Osteoblast (primary cell): ENCODE data around the gene TMTC1. TPM values are rescaled to one million over a fixed set of nuclear protein-coding genes. Genes with fewer than 3 reads are reported as not detected.

Experiments
- DNase-seq: peaks from one replicate; pipeline ENCODE4 v3.0.0; 2011; ENCODE audit warnings: low spot score, mixed read lengths; ENCODE audit not compliant: insufficient read length; ENCODE audit errors: missing footprints
- H2AFZ ChIP-seq: 2 replicates; pipeline ENCODE4 v1.6.0; 2011; ENCODE audit warnings: mild to moderate bottlenecking, low read length
- H3K27ac ChIP-seq: 2 replicates; pipeline ENCODE4 v1.5.1; 2011; ENCODE audit warnings: mild to moderate bottlenecking, low read depth, low read length, moderate library complexity
- H3K27me3 ChIP-seq: 2 replicates; pipeline ENCODE4 v1.6.0; 2012; ENCODE audit warnings: mild to moderate bottlenecking, control low read depth, inconsistent platforms, low read length, moderate library complexity; ENCODE audit not compliant: insufficient read depth
- H3K36me3 ChIP-seq: 2 replicates; pipeline ENCODE4 v1.5.1; 2011; ENCODE audit warnings: mild to moderate bottlenecking, low read length, control low read depth, moderate library complexity; ENCODE audit not compliant: insufficient read depth
- H3K4me1 ChIP-seq: 2 replicates; pipeline ENCODE4 v1.5.1; 2011; ENCODE audit warnings: mild to moderate bottlenecking, low read length, control low read depth, moderate library complexity; ENCODE audit not compliant: insufficient read depth
- H3K4me2 ChIP-seq: 2 replicates; pipeline ENCODE4 v1.6.0; 2011; ENCODE audit warnings: mild to moderate bottlenecking, low read length; ENCODE audit not compliant: insufficient read depth
- H3K4me3 ChIP-seq: fragments of 200-600 bp; sonication (generic); 3 replicates; pipeline ENCODE4 v1.5.1; 2012; ENCODE audit warnings: mild to moderate bottlenecking, low read length, inconsistent platforms; ENCODE audit not compliant: insufficient read depth
- H3K79me2 ChIP-seq: 2 replicates; pipeline ENCODE4 v1.6.0; 2012; ENCODE audit warnings: mild to moderate bottlenecking, low read length, control low read depth, inconsistent platforms; ENCODE audit not compliant: insufficient read depth
- H3K9me3 ChIP-seq: 2 replicates; pipeline ENCODE4 v1.5.1; 2011; ENCODE audit warnings: low read depth, low read length, control low read depth
- H4K20me1 ChIP-seq: 2 replicates; pipeline ENCODE4 v1.6.0; 2012; ENCODE audit warnings: mild to moderate bottlenecking, low read length, control low read depth; ENCODE audit not compliant: insufficient read depth
- total RNA-seq: library from RNA; depleted of rRNA; stranded (reverse); fragments of >200 nt; gene quantifications from 2 replicates; pipeline ENCODE4 v1.2.3, GENCODE V29; 2012
- TF ChIP-seq, protein P1 (sequence below): IDR thresholded peaks from 2 replicates; pipeline ENCODE4 v1.5.1; 2011; ENCODE audit warnings: mild to moderate bottlenecking, low read depth, low read length, moderate library complexity; ENCODE audit errors: extremely low read depth

Gene TMTC1
- total RNA-seq, 1 donor = 50.3 TPM

DNA sequence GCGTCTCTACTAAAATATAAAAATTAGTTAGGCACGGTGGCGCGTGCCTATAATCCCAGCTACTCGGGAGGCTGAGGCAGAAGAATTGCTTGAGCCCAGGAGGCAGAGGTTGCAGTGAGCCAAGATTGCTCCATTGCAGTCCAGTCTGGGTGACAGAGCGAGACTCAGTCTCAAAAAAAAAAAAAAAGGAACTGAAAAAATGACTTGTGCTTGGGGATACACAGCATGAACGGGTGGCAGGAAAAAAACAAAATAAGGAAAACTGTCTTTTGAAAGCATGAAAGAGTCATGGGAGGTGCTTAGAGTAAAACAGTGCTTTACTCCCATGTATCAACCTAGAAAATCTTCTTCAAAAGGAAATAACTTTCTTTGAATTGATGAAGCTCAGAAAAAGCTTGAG, 80.8 kb downstream of the TMTC1 start:
- H3K4me1 ChIP-seq = peaks cover 7% of the 10 kb centered on the region
- no peaks in the 10 kb centered on the region for H3K27me3 ChIP-seq
- H3K36me3 ChIP-seq = no peaks in the 10 kb centered on the region
- no peaks in the 10 kb centered on the region for H3K79me2 ChIP-seq
- no peaks in the 10 kb centered on the region for H3K9me3 ChIP-seq
- H3K4me3 ChIP-seq = no peak overlapping the region
- no peaks in the 10 kb centered on the region for H4K20me1 ChIP-seq
- no peak for DNase-seq
- no peak overlapping the region for H3K4me2 ChIP-seq
- TF ChIP-seq, protein P1, sequence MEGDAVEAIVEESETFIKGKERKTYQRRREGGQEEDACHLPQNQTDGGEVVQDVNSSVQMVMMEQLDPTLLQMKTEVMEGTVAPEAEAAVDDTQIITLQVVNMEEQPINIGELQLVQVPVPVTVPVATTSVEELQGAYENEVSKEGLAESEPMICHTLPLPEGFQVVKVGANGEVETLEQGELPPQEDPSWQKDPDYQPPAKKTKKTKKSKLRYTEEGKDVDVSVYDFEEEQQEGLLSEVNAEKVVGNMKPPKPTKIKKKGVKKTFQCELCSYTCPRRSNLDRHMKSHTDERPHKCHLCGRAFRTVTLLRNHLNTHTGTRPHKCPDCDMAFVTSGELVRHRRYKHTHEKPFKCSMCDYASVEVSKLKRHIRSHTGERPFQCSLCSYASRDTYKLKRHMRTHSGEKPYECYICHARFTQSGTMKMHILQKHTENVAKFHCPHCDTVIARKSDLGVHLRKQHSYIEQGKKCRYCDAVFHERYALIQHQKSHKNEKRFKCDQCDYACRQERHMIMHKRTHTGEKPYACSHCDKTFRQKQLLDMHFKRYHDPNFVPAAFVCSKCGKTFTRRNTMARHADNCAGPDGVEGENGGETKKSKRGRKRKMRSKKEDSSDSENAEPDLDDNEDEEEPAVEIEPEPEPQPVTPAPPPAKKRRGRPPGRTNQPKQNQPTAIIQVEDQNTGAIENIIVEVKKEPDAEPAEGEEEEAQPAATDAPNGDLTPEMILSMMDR = no peak
- H2AFZ ChIP-seq = no peak overlapping the region
- no peak overlapping the region for H3K27ac ChIP-seq

DNA sequence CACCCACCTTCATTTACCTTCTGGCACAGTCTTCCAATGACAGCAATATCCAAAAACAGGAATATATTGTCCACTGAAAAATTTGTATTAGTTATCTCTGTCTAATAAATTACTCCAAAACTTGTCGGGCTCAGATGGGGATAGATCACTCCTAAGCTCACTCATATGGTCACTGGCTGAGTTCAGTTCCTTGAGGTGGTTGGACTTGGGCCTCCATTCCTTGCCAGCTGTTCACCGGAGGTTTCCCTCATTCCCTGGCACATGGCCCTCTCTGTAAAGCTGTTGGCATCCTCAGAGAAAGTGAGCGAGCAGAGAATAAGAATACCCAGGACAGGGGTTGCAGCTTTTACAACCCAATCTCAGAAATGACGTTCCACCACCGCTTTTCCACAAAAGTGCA, 81.5 kb downstream of the TMTC1 start:
- H3K9me3 ChIP-seq = no peaks in the 10 kb centered on the region
- H3K4me2 ChIP-seq = no peak overlapping the region
- no peaks in the 10 kb centered on the region for H3K36me3 ChIP-seq
- H3K4me3 ChIP-seq = no peak overlapping the region
- no peak for DNase-seq
- no peaks in the 10 kb centered on the region for H3K79me2 ChIP-seq
- H3K27ac ChIP-seq = no peak overlapping the region
- H3K27me3 ChIP-seq = no peaks in the 10 kb centered on the region
- H4K20me1 ChIP-seq = no peaks in the 10 kb centered on the region
- H2AFZ ChIP-seq = no peak overlapping the region
- H3K4me1 ChIP-seq = peaks cover 7% of the 10 kb centered on the region
- TF ChIP-seq, protein P1 = no peak

DNA sequence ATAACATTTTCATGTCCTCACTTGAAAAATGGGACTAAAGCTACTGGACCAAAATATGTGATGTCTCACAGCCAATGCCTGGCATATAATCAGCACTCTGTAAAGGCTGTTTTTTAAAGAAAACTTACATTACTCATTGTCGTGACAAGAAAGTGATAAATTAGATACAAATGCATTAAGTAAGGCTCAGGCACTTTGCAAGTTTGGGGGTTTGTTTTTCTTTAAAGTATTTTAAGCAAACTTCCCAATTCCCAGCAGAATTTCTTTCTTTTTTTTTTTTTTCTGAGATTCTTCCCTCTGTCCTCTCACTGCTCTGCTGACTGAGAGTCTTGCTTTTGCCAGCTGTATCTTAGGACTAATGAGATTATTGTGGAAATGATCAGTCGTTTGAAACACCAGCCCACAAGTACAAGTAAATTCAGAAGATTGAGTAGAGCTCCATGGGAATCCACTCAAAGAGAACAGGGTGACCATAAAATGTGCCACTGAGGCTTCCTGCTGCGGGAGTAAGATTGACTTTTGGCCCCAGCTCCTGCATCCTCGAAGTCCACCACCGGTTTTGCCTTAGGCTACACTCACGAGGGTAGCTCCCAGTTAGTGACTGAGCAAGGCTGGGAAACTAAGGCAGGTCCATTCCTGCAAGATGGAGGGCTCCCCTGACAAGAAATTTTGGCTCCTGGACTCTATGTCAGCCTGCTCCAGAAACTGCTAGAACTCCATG, 82.8 kb downstream of the TMTC1 start:
- Histone ChIP-seq H3K4me3 (no peak overlapping the region), H3K27me3 (no peaks in the 10 kb centered on the region), H4K20me1 (no peaks in the 10 kb centered on the region), H2AFZ (peak overlapping the region; percentile 44), H3K79me2 (no peaks in the 10 kb centered on the region), H3K36me3 (no peaks in the 10 kb centered on the region), H3K9me3 (no peaks in the 10 kb centered on the region), H3K4me1 (peaks cover 7% of the 10 kb centered on the region), H3K4me2 (peak overlapping the region; percentile 35), H3K27ac (peak overlapping the region; percentile 20)
- DNase-seq = peak; percentile 36
- TF ChIP-seq, protein P1 = no peak

DNA sequence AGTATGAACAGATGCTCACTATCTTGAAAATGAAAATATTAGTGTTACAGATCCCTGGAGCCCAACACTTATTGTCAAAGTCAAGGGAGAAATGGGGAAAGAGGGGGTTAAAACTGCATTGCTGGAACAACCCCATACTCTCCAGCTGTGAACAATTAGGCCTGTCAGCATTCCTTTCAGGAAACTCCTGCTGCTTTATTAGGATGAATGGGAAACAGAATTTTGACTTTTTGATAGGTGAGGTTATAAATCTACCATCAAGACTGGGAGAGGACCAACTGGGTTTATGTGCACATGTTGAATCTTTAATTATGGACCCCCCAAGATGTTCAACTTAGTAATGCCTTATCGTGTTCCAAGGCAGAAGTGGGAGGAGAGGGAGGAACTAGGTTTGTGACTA, 85.0 kb downstream of the TMTC1 start:
- no peaks in the 10 kb centered on the region for H3K36me3 ChIP-seq
- H4K20me1 ChIP-seq = no peaks in the 10 kb centered on the region
- no peak overlapping the region for H3K4me2 ChIP-seq
- DNase-seq = no peak
- H3K9me3 ChIP-seq = no peaks in the 10 kb centered on the region
- no peak overlapping the region for H2AFZ ChIP-seq
- no peaks in the 10 kb centered on the region for H3K79me2 ChIP-seq
- TF ChIP-seq, protein P1 = no peak
- H3K4me3 ChIP-seq = no peak overlapping the region
- peaks cover 7% of the 10 kb centered on the region for H3K4me1 ChIP-seq
- no peaks in the 10 kb centered on the region for H3K27me3 ChIP-seq
- H3K27ac ChIP-seq = no peak overlapping the region
